PC-3 (cell line): ENCODE results near the gene ZNF366. TPM values are rescaled to one million over a fixed set of nuclear protein-coding genes. Genes with fewer than 3 reads are reported as not detected.

Source experiments
- ATAC-seq: fragments of 200-7000 bp; cut with Tn5 transposase; 2 replicates; pipeline ENCODE4 v1.9.1; 2020; ENCODE audit warnings: mild to moderate bottlenecking, moderate library complexity
- BruUV-seq: library from RNA; stranded (reverse); fragments of 400-500 nt; replicated peaks from 2 replicates; lab custom pipeline; 2021; lab: Mats Ljungman, UMichigan
- CTCF ChIA-PET: fragments of 300-600 bp; sonication (Branson Sonifier 250); formaldehyde crosslinking; loops from one replicate; lab custom pipeline; 2022; ENCODE audit warnings: antibody characterized with exemption; lab: Charles Lee
- POLR2A ChIA-PET: fragments of 300-600 bp; sonication (Branson Sonifier 250); formaldehyde crosslinking; loops from one replicate; lab custom pipeline; 2022; ENCODE audit warnings: antibody characterized with exemption; ENCODE audit not compliant: unreplicated experiment; lab: Charles Lee
- DNase-seq: peaks from one replicate; pipeline ENCODE4 v3.0.0-alpha.2; 2015
- H2AFZ ChIP-seq: fragments of 300-600 bp; sonication (generic); 2 replicates; pipeline ENCODE4 v1.6.0; 2016; ENCODE audit warnings: antibody characterized with exemption, low read length
- H3F3A ChIP-seq: fragments of 300-600 bp; sonication (generic); one replicate; pipeline ENCODE4 v1.6.0; 2017; ENCODE audit warnings: antibody characterized with exemption, low read length, control low read depth, mild to moderate bottlenecking; ENCODE audit not compliant: unreplicated experiment
- H3K27ac ChIP-seq: fragments of 300-600 bp; sonication (generic); 2 replicates; pipeline ENCODE4 v1.5.1; 2016; ENCODE audit warnings: mild to moderate bottlenecking, low read length
- H3K27me3 ChIP-seq: fragments of 300-600 bp; sonication (generic); 2 replicates; pipeline ENCODE4 v1.6.1; 2016; ENCODE audit warnings: low read length, mixed read lengths
- H3K36me3 ChIP-seq: fragments of 300-600 bp; sonication (generic); 2 replicates; pipeline ENCODE4 v1.6.1; 2016; ENCODE audit warnings: low read depth, mixed run types, low read length, mixed read lengths
- H3K4me1 ChIP-seq: fragments of 300-600 bp; sonication (generic); 2 replicates; pipeline ENCODE4 v1.5.1; 2016; ENCODE audit warnings: low read length; ENCODE audit not compliant: insufficient read depth
- H3K4me2 ChIP-seq: fragments of 300-600 bp; sonication (generic); 2 replicates; pipeline ENCODE4 v1.6.0; 2016; ENCODE audit warnings: low read length
- H3K4me3 ChIP-seq: fragments of 300-600 bp; sonication (generic); 2 replicates; pipeline ENCODE4 v1.5.1; 2016; ENCODE audit warnings: mild to moderate bottlenecking, low read length, mixed read lengths
- H3K79me2 ChIP-seq: fragments of 300-600 bp; sonication (generic); 2 replicates; pipeline ENCODE4 v1.6.1; 2017; ENCODE audit warnings: low read length, mixed read lengths
- H3K9ac ChIP-seq: fragments of 300-600 bp; sonication (generic); 2 replicates; pipeline ENCODE4 v1.6.0; 2016; ENCODE audit warnings: mild to moderate bottlenecking, low read length
- H3K9me2 ChIP-seq: fragments of 300-600 bp; sonication (generic); replicated peaks from 2 replicates; pipeline ENCODE4 v1.6.1; 2016; ENCODE audit warnings: mixed run types, low read length, mixed read lengths
- H3K9me3 ChIP-seq: fragments of 300-600 bp; sonication (generic); 2 replicates; pipeline ENCODE4 v1.6.1; 2016; ENCODE audit warnings: low read length, mixed read lengths
- H4K20me1 ChIP-seq: fragments of 300-600 bp; sonication (generic); 2 replicates; pipeline ENCODE4 v1.6.1; 2016; ENCODE audit warnings: low read length, mixed read lengths
- EZH2 ChIP-seq: fragments of 300-600 bp; sonication (generic); IDR thresholded peaks from one replicate; pipeline ENCODE4 v1.6.1; 2017; ENCODE audit warnings: antibody characterized with exemption, mild to moderate bottlenecking, low read length; ENCODE audit not compliant: unreplicated experiment
- EZH2phosphoT487 ChIP-seq: fragments of 300-600 bp; sonication (generic); IDR thresholded peaks from 2 replicates; pipeline ENCODE4 v1.6.1; 2018; ENCODE audit warnings: mild to moderate bottlenecking, antibody characterized with exemption, low read length, borderline replicate concordance
- intact Hi-C: fragments of 100-400 bp; cut with micrococcal nuclease; formaldehyde crosslinking; loops from 2 replicates; pipeline ENCODE4 v1.9.0; 2023
- total RNA-seq: library from RNA; depleted of rRNA; stranded (reverse); fragments of >200 nt; gene quantifications from 2 replicates; pipeline ENCODE4 v1.2.3, GENCODE V29; 2014
- TF ChIP-seq, protein P1 (sequence below): fragments of 300-600 bp; sonication (generic); conservative IDR thresholded peaks from 2 replicates; pipeline ENCODE4 v1.5.1; 2017; ENCODE audit warnings: antibody characterized with exemption, low read depth, mild to moderate bottlenecking, low read length

Gene ZNF366
- total RNA-seq, 1 experiment from 2014 or later = not detected

GRCh38 chr5:72427488-72428437 lies 79.4 kb downstream of the ZNF366 start:
- no peak for ATAC-seq
- TF ChIP-seq EZH2phosphoT487 (no peak), EZH2 (no peak)
- TF ChIP-seq, protein P1, sequence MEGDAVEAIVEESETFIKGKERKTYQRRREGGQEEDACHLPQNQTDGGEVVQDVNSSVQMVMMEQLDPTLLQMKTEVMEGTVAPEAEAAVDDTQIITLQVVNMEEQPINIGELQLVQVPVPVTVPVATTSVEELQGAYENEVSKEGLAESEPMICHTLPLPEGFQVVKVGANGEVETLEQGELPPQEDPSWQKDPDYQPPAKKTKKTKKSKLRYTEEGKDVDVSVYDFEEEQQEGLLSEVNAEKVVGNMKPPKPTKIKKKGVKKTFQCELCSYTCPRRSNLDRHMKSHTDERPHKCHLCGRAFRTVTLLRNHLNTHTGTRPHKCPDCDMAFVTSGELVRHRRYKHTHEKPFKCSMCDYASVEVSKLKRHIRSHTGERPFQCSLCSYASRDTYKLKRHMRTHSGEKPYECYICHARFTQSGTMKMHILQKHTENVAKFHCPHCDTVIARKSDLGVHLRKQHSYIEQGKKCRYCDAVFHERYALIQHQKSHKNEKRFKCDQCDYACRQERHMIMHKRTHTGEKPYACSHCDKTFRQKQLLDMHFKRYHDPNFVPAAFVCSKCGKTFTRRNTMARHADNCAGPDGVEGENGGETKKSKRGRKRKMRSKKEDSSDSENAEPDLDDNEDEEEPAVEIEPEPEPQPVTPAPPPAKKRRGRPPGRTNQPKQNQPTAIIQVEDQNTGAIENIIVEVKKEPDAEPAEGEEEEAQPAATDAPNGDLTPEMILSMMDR = no peak
- Histone ChIP-seq H3K79me2 (no peaks in the 10 kb centered on the region), H2AFZ (no peak overlapping the region), H3K9me3 (no peaks in the 10 kb centered on the region), H3K4me2 (no peak overlapping the region), H3K27ac (no peak overlapping the region), H3F3A (no peaks in the 10 kb centered on the region), H3K4me1 (no peaks in the 10 kb centered on the region), H3K9me2 (no peaks in the 10 kb centered on the region), H3K4me3 (no peak overlapping the region), H3K27me3 (no peaks in the 10 kb centered on the region), H4K20me1 (no peaks in the 10 kb centered on the region), H3K9ac (no peak overlapping the region), H3K36me3 (no peaks in the 10 kb centered on the region)
- CTCF ChIA-PET = no interaction called here
- no peak for DNase-seq
- POLR2A ChIA-PET = no interaction called here
- no TSS peak for BruUV-seq
- intact Hi-C loops = no loop called here

GRCh38 chr5:72427016-72427415 lies 80.2 kb downstream of the ZNF366 start:
- no peaks in the 10 kb centered on the region for H3K79me2 ChIP-seq
- TF ChIP-seq EZH2phosphoT487 (no peak), EZH2 (no peak)
- no peaks in the 10 kb centered on the region for H4K20me1 ChIP-seq
- DNase-seq (no peak), ATAC-seq (no peak)
- no peaks in the 10 kb centered on the region for H3K36me3 ChIP-seq
- H3K4me1 ChIP-seq = no peaks in the 10 kb centered on the region
- H3F3A ChIP-seq = no peaks in the 10 kb centered on the region
- H3K27ac ChIP-seq = no peak overlapping the region
- ChIA-PET POLR2A (no interaction called here), CTCF (no interaction called here)
- no TSS peak for BruUV-seq
- no peaks in the 10 kb centered on the region for H3K27me3 ChIP-seq
- H3K9me3 ChIP-seq = no peaks in the 10 kb centered on the region
- no peak overlapping the region for H3K9ac ChIP-seq
- no peaks in the 10 kb centered on the region for H3K9me2 ChIP-seq
- no peak overlapping the region for H3K4me2 ChIP-seq
- H2AFZ ChIP-seq = no peak overlapping the region
- no peak overlapping the region for H3K4me3 ChIP-seq
- intact Hi-C loops = no loop called here

DNA sequence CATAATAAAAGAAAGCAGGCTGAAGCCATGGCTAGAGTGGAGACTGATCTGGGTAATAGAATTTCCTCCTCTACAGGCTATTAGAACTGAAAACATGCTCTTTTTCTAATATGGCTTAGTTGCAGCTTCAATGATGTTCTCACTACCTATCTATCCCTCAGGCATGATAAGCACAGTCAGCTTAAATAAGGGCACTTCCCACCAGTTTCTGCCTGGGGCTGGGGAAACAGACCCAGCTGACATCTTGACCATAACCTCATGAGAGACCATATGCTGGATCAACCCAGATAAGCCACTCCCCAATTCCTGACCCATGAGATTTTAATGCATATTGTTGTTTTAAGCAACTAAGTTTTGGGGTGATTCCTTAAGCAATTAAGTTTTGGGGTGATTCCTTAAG lies 81.2 kb downstream of the ZNF366 start:
- H3K9ac ChIP-seq = no peak overlapping the region
- CTCF ChIA-PET = no interaction called here
- ATAC-seq (no peak), DNase-seq (no peak)
- H3K4me1 ChIP-seq = no peaks in the 10 kb centered on the region
- H3K27ac ChIP-seq = no peak overlapping the region
- H4K20me1 ChIP-seq = no peaks in the 10 kb centered on the region
- H3K4me3 ChIP-seq = no peak overlapping the region
- H3K36me3 ChIP-seq = no peaks in the 10 kb centered on the region
- H3K4me2 ChIP-seq = no peak overlapping the region
- H3F3A ChIP-seq = no peaks in the 10 kb centered on the region
- H3K79me2 ChIP-seq = no peaks in the 10 kb centered on the region
- TF ChIP-seq EZH2 (no peak), EZH2phosphoT487 (no peak)
- TF ChIP-seq, protein P1 = no peak
- no peaks in the 10 kb centered on the region for H3K27me3 ChIP-seq
- H2AFZ ChIP-seq = no peak overlapping the region
- POLR2A ChIA-PET = no interaction called here
- intact Hi-C loops = no loop called here
- H3K9me3 ChIP-seq = no peaks in the 10 kb centered on the region
- BruUV-seq = no TSS peak
- no peaks in the 10 kb centered on the region for H3K9me2 ChIP-seq
